ENCODE measurements around the gene ABCB7.

DNA sequence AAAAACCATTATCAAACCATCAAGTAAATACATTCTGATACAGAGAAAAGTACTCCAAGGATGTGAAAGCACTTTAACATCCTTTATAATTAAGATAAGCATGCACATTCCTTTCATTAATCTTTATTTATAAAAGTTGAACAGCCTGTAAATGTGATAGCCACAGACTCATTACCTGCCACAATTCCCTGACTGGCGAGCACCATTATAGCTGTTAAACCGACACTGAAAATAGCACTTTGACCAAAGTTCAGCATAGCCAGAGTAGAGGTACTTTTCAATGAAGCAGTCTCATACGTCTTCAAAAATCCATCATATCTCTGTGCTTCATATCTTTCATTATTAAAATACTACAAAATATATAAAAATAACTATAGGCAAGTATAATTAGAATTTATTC lies 84.7 kb downstream of the ABCB7 start:
- no peak for TF ChIP-seq POLR2A (IDR thresholded peaks at IDR 0.05)
- TF ChIP-seq, protein P1, sequence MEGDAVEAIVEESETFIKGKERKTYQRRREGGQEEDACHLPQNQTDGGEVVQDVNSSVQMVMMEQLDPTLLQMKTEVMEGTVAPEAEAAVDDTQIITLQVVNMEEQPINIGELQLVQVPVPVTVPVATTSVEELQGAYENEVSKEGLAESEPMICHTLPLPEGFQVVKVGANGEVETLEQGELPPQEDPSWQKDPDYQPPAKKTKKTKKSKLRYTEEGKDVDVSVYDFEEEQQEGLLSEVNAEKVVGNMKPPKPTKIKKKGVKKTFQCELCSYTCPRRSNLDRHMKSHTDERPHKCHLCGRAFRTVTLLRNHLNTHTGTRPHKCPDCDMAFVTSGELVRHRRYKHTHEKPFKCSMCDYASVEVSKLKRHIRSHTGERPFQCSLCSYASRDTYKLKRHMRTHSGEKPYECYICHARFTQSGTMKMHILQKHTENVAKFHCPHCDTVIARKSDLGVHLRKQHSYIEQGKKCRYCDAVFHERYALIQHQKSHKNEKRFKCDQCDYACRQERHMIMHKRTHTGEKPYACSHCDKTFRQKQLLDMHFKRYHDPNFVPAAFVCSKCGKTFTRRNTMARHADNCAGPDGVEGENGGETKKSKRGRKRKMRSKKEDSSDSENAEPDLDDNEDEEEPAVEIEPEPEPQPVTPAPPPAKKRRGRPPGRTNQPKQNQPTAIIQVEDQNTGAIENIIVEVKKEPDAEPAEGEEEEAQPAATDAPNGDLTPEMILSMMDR (IDR thresholded peaks at IDR 0.05), result no peak
